ENCODE results near the gene ADGRB3.
"Not testable (repeated sequence)": the region's sequence is repeated elsewhere in the genome, so short reads cannot be mapped to it uniquely, and the experiment has no call there.

Gene ADGRB3

DNA sequence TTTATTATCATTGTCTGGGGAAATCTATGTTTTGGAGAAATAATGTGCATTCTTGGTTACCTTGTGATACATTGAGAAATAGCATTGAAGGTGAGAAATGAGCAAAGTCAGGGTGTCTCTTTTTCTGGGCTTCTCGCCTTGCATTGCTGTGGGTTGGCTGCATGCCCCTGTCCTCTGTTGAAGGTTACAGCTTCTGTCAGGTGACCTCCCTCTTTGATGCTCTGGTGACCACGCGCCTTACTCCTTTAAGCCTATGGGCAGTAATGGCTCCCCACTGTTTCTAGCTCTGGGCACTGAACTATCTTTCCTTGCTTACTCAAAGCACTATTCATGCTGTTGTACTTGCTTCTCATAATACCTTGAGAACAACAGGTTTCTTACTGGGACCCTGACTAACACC lies 14.6 kb downstream of the ADGRB3 start:
- DNase-seq (ENCODE audit: low read depth in 3 of 3, low spot score in 1 of 3) = no peak

DNA sequence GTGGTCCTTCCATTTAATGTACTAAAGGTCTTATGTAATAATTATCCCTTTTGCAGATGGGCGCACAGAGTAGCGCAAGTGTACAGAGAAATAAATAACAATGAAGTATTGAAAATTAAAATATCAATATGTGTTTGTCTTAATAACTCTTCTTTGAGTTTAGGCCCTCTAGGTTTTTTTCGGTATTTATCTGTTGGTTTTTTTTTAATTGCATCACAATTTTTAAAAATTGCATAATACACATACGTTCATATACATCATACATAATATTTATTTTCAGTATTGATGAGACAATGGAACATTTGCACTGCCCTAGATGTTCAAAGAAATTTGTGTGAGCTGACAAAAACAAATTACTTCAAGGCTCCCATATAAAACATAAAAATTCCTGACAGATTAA lies 15.1 kb downstream of the ADGRB3 start:
- no peak for DNase-seq (ENCODE audit: low read depth in 3 of 3, low spot score in 1 of 3)

DNA sequence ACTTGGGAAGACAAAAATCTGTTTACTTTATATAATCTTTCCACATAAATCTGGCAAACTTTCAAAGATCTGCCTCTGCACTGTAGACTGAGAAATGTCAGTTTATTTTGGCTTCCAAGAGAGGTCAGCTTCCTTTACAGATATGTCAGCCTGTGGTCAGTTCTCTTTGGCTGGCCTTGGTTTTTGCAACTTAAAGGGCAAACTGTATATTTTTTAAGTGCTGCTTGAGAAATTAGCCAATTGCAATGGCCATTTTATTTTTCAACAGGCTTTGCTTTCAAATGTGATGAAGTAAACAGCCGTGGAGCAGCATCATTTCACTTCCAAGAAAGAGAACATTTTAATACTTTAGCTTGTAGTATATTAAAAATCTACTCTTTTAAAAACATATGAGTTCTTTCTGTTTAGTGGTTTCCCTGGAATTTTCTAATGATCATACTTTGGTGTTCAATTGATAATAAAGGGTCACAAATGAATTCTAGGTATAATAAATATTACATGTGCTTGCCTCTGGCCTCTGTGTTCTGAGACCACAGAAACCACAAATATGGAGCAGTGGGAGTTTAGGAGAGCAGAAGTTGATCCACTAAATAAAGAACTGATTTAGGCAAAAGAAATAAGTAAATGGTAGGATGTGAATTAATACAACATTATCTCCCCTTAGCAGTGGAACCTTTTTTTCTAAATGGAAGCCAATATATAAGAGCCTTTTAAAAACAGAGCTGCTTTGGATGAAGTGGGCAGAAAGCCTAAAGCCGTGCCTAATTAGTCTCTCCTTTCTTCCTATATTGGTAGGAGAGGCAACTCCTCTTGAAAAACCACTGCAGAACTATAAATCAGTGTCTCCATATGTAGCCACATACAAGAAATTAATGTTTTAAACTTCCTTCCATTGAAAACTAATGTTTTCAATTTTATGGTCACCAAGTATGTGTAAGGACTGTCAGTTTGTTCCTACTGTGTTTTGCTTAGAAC lies 16.2 kb downstream of the ADGRB3 start:
- no peak for DNase-seq (ENCODE audit: low read depth in 3 of 3, low spot score in 1 of 3)

DNA sequence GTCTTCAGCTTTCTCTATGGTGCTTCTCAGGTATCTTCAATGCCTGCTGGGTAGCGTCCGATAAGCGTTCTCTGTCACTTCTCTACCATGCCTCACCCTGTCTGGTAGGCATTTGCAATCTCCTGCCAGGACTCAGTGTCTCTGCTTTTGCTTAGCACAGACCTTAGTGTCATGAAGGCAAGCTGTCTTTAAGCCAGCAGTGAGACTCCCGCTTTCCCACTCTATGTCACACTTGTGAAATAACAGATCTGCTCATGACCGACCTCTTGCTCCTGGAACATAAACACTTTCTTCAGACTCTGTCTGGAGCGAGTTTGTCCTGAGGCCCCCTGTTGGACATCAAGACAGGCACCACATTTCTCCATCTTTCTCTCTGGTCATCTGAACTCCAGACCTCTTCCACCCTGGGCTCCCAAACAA lies 17.0 kb downstream of the ADGRB3 start:
- no peak for DNase-seq (ENCODE audit: low read depth in 3 of 3, low spot score in 1 of 3)

DNA sequence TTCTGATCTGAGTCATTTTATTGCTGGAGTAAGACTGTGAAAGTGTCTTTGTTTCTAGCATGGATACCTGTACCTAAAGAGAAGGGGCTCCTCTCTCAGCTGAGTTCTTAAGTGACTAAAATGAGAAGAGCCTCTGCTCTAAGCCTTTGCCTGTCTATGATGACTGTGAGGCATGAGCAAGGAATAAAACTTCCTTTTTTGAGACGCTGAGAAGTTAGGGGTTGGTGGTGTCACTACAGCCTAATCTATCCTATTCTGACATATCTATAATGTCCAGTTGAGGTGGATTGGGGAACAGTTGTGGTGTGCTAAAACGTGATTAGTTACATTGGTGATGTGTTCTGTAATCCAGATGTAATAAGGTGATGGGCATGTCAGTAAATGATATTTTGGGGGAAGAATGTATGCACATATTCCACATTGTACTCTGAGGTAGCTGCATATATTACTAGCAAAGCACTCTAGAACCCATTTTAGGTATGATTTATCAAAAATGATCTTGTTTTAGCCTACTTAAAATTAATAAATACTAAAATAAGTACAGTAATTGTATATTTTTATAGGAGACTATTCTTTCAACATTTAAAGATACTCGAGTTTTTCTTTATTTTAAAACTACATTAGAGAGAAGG lies 18.1 kb downstream of the ADGRB3 start:
- no peak for DNase-seq (ENCODE audit: low read depth in 3 of 3, low spot score in 1 of 3)

DNA sequence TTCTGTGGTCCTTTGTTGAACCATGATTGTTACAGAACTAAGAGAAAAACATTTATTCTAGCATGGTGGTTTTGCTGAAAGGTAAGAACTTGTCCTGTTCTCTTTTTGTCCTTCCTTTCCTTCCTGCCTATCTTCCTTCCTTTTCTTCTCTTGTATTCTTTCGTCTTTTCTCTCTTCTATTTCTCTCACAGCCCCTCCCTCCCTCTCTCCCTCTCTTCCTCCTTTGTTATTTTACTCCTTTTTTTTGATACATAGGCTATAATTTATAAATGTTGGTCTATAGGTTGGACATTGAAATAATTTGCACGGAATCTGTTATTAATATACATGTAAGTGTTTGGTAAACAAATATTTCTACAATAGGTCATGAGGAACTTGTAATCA lies 18.6 kb downstream of the ADGRB3 start:
- DNase-seq (ENCODE audit: low read depth in 3 of 3, low spot score in 1 of 3) = no peak

DNA sequence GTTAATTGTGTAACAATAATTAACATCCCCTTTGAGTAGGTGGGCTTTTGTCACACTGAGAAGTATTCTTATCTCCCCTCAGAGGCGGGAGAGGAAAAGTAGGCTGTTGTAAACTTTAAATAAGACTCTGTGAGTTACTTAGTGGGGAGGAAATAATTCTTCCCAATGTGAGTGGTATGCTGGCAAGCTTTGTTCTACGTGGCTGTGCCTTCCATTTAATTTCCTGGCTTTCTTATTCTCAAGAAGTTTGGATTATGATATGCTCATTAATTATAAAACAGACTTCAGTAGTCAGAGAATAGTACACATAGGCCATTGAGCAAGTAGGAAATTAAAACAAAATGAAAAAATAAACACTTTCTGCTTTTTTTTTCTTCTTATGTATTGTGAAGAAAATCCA lies 19.1 kb downstream of the ADGRB3 start:
- no peak for DNase-seq (ENCODE audit: low read depth in 3 of 3, low spot score in 1 of 3)

DNA sequence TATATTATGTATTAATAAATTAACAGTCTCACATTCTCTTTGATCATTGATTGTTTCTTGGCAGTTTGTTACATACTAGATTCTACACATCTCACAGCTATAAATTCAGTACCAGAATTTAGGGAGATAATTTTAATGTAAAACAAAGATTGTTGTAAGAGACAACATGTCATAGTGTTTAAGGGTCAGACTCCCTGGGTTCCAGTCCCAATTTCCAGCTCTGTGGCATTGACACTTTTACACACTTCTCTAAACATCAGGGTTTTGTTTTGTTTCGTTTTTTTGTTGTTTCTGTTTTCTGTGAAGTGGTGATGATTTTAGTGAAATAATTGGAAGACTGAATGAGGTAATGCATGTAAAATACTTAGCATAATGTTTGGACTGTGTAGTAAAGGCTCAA lies 19.9 kb downstream of the ADGRB3 start:
- DNase-seq (ENCODE audit: low read depth in 3 of 3, low spot score in 1 of 3) = no peak

DNA sequence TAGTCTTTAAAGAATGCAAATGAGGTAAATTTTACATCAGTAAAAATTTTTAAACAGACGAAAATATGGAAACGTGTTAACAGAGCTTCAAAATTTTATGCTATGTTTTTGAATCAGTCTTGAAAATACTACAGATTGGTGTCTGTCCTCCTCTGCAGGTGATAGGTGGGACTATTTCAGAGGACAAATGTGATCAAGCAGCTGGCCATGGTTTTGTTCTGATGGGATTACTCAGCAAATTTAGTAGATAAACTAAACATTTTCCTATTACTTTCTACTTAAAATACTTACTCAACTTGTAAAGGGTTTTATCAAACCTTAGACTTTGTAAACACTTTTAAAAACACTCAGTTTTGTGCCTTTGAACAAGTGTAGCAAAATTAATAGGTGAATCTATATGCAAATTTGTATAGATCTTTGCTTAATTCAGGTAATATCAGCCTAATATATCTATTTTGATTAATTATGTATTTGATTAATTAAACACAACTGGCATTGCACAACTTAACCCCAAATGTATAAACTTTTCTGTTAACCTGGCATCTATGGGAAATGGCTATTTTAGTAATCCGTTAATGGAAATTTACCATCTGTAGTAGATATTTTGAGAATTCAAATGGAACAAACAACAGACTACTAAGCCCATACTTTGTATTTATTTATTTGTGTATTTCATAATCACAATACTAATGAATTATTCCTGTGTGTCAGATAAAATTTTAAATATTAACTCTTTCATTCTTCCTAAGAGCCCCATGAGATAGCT lies 22.5 kb downstream of the ADGRB3 start:
- no peak for DNase-seq (ENCODE audit: low read depth in 3 of 3, low spot score in 1 of 3)

DNA sequence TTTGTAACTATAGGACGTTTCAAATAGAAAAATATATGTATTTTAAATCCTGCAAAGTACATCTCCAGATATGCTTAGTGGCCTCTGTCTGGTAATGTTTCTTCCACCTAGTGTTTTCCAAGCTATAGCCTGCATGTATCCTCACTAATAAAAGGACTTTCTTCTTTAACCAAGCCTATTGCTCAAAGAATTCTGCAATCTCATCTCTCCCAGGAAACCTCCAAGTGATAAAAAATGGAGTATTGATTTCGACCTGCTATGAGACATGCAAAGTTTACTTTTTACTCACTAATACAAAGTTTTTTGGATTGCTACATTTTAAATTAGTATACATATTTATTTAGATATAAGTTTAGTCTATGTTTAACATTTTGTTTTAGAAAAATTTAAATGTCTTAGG lies 23.3 kb downstream of the ADGRB3 start:
- no peak for DNase-seq (ENCODE audit: low read depth in 3 of 3, low spot score in 1 of 3)

DNA sequence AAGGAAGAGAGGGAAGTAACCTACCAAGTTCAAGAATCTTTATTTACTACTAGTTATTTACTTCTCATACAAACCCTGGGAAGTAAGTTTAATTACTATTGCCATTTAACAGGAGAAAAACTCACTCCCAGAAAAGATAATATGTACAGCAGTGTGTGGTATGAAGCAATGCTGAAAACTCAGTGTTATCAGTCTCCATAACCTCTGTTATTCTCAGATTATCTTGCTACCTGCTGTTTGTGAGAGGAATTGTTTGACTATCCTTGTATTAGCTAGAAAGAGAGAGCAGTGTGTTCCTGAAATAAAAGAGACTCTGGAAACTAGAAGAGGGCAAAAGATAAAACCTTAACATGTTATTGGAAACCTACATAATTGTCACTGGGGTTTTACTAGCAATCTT lies 38.2 kb downstream of the ADGRB3 start:
- DNase-seq (ENCODE audit: low read depth in 3 of 3, low spot score in 1 of 3) = no peak

DNA sequence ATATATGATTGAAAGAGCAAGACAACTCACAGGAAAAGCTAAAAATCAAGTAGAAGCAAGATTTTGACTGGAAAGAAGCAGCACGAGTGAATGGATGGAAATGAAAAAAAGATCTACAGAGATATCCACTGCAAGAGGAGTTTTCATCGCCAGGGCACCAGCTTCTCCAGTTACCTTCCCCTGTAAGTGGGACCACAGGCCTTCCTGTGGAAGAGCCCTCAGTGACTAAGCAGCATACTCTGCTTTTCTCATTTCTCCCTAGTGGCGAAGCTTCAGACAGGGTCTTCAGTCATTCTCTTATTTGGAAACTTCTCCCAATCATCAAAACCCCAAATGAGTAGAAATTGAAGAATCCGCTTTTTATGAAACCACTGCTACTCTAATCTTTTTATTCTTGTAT lies 40.5 kb downstream of the ADGRB3 start:
- DNase-seq (ENCODE audit: low read depth in 3 of 3, low spot score in 1 of 3) = no peak

DNA sequence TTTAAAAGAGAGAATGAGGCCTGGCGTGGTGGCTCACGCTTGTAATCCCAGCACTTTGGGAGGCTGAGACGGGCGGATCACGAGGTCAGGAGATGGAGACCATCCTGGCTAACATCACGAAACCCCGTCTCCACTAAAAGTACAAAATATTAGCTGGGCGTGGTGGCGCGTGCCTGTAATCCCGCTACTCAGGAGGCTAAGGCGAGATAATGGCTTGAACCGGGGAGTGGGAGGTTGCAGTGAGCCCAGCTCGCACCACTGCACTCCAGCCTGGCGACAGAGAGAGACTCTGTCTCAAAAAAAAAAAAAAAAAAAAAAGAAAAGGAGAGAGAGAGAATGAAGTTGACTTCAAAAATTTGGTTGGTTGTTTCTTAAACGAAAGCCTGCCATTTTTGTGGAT lies 41.0 kb downstream of the ADGRB3 start:
- not testable (repeated sequence) for DNase-seq (ENCODE audit: low read depth in 3 of 3, low spot score in 1 of 3)

DNA sequence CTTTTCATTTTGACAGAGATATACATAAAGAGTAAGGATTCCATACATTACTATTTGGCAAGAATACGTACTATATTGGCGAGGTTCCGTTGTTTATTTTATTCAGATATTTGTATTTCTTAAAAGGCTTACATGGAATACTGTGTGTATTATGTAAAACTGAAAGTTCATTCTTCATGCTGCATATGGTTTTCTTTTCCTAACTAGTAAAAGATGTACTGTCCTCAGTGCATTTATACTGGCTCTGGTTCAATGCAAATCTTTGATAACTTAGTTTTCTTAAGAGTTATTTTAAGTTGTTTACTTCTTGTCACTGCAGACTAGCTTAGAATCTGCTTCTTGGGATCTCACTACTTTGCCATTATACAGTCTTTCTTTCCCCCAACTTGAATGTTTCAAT lies 42.0 kb downstream of the ADGRB3 start:
- DNase-seq (ENCODE audit: low read depth in 3 of 3, low spot score in 1 of 3) = no peak

DNA sequence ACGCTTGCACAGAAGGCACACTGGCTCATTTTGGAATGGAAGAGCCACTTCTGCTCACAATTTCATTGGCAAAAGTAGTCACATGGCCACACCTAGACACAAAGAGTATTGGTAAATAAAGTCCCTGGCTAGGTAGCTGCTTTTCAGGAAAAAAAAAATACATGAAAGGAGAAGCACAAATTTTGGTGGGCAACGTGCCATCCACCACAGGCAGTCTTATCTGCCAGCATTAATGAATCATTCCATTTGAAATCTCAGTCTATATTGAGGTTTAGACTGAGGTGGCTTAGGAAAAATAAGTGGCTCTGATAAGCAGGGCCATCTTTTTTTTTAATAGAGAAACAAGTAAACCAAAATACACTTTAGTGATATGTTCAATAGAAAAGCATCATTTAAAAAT lies 44.3 kb downstream of the ADGRB3 start:
- DNase-seq (ENCODE audit: low read depth in 3 of 3, low spot score in 1 of 3) = no peak

DNA sequence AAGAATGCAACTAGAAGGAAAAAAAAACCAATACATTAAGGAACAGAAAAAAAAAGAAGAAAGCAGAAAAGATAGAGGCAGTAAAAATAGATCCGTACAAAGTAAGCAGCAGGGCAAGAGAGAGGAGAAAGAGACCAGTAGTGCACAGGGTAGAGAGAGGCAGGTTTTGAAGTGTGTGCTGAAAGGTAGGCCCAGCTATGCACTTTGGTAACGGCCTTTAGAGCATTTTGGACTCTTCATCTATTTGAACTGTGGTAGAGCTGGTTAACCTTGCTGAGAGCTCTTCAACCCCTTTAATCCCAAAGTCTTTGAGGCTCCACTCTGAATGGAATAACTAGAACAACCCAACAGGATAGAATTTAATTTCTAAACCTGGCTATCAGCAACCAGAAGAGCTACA lies 45.2 kb downstream of the ADGRB3 start:
- no peak for DNase-seq (ENCODE audit: low read depth in 3 of 3, low spot score in 1 of 3)

DNA sequence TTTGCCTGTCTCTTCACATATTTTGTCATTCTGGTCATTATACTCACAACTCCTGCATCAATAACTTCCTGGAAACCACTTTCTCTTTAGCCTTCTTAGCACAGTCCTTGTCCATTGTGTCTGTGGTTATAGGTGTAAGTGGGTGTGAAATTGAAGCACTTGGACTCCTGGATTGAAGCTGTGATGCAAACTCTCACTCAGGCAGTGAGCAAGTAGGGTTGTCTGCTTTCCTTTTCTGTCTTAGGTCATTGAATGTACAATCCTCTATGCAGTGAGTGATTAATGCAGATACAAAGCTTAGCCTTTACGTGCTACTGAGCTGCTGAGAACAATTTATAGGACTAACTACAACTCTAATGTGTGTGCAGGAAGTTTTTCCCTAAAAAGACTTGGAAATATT lies 54.8 kb downstream of the ADGRB3 start:
- no peak for DNase-seq (ENCODE audit: low read depth in 3 of 3, low spot score in 1 of 3)

DNA sequence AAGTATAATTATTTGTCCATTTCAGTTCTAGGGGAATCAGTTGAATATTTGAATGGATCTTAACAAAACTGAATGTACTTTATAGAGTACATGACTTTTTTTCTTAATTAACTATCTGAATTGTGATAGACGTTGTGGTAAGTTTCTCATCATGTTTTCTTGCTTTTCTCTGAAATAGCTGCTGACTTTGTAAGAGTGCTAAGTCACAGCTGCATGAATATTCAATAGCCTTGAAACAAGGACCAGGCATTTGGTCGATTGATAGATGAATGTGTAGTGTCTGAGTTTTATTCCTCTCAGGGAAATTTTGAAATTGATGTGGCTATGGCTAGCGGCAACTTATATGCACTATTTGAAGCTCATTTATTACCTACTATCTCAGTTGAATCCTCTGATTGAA lies 56.0 kb downstream of the ADGRB3 start:
- no peak for DNase-seq (ENCODE audit: low read depth in 3 of 3, low spot score in 1 of 3)

DNA sequence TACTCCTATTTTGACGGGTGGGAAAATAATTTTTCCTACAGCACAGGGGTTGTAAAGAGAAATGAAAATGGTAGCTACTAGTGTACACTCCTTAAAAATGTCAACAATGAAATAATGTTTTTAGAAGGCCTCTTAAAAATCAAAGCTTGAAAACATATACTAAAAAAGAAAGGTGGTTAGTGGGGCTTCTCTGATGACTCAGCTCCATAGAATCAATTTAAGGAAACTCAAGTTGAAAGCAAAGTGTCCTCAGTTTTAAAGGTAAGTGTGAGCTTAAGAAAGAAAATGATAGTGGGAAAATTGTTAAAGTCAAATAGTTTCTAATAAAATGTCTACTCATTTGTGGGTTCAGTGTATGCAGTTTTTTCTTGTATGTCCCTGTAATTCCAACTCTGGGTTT lies 58.2 kb downstream of the ADGRB3 start:
- no peak for DNase-seq (ENCODE audit: low read depth in 3 of 3, low spot score in 1 of 3)

DNA sequence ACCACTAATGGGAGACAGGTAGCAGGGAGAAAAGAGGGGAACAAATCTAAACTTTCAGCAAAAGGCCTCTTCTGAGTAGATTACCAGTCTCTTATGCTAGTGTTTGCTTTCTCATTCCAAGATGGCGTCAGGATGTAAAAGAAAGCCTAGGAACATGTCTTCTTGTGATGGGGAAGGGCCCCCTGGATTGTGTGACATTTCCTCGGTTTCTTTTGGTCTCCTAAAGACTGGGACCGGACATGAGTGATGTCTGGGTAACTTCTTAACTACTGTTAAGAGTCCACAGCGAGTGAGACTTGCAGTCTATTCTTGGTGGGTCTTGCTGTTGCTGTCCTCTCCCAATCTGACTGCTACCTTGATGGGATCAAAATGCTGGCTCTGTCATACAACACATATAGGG lies 60.3 kb downstream of the ADGRB3 start:
- DNase-seq (ENCODE audit: low read depth in 3 of 3, low spot score in 1 of 3) = no peak

DNA sequence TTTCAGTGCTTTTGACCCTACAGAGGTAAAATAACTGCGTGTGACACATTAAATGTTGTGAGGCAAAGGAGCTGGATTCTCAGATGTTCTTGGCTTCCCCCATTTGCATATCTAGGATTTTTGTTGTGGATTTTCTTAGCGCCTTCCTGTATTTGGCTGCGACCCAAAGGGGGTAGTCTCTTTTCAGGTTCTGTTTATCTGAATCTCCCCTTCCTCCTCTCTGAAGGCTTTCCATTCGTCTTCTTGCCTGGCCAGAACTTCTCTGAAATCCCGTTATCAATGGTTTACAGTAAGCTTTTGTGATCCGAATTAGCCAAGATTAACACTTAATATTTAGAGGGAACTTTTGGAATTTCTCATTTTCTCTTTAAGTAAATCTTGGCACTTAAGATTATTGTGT lies 60.8 kb downstream of the ADGRB3 start:
- no peak for DNase-seq (ENCODE audit: low read depth in 3 of 3, low spot score in 1 of 3)

DNA sequence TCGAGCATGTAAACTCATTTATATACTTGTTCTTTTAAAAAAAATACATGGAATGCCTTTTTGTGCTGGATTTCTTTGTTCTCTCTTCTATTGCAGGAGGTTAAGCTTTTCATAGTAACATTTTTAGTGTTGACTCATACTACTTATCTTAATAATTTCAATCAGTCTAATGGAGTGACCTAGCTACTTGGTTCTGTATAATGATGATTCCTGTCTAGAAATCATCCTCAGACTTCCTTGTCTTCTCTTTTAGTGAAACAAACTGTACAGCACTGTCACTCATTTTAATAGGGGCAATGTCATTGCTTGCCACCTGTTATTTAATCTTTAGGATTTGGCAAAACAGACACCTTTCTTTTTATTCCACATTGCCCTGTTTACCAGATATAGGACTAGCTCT lies 62.3 kb downstream of the ADGRB3 start:
- DNase-seq (ENCODE audit: low read depth in 3 of 3, low spot score in 1 of 3) = no peak

All from stimulated activated CD4-positive, alpha-beta T cell treated with anti-CD3 and anti-CD28 coated beads, TNF-alpha, amount 100 ng/mL, for 1 hour (primary cell).